ENCODE data around the gene PDIA5. TPM values are rescaled to one million over a fixed set of nuclear protein-coding genes. Genes with fewer than 3 reads are reported as not detected.

PDIA5 gene
- total RNA-seq, 2 donors from 2014 or later, result 8.0 to 9.0 TPM

DNA sequence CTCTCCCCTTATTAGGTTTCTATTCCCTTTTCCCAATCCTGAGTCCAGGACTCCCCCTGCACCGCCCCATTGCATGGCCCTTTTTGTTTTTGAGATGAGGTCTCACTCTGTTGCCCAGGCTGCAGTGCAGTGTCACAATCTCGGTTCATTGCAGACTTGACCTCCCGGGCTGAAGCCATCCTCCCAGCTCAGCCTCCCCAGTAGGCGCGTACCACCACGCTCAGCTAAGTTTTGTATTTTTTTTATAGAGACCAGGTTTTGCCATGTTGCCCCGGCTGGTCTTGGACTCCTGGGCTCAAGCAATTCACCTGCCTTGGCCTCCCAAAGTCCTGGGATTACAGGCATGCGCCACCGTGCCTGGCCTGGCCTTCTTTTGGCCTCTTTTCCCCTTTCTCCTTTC, 29.3 kb downstream of the PDIA5 start:
- no peaks in the 10 kb centered on the region for H3K9me3 ChIP-seq
- no peak for DNase-seq (ENCODE audit: low spot score)
- H3K27me3 ChIP-seq, result no peaks in the 10 kb centered on the region
- peaks cover 0 to 45% of the 10 kb centered on the region in 2 donors for H3K4me1 ChIP-seq
- H3K36me3 ChIP-seq, result peaks cover 25% of the 10 kb centered on the region
- peak overlapping the region in 1 of 2 donors; percentile 42 for H3K27ac ChIP-seq
- TF ChIP-seq CTCF (IDR thresholded peaks at IDR 0.05), result no peak
- H3K4me3 ChIP-seq, result no peak overlapping the region

DNA sequence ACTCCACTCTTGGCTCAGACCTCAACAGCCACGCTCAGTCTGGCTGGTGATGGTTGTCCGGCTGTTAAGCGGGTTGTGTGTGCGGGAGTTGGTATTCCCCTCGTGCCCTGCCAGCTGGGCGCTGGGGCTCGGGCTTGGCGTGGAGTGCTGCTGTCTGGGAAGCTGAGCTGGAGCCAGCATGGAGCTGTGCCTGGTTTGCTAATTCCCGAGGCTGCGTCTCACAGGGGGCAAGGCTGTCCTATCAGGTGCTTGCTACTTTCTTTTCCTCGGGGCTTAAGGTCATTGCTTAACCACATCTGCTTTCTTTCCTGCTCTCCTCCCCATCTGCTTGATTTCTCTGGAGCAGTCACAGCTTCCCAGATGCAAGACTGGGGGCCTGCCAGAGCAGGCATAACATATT, 29.9 kb downstream of the PDIA5 start:
- Histone ChIP-seq H3K27me3 (no peaks in the 10 kb centered on the region), H3K4me3 (no peak overlapping the region), H3K9me3 (no peaks in the 10 kb centered on the region), H3K4me1 (peaks cover 0 to 45% of the 10 kb centered on the region in 2 donors), H3K27ac (peak overlapping the region; percentile 36 to 42), H3K36me3 (peaks cover 24% of the 10 kb centered on the region)
- no peak for TF ChIP-seq CTCF (IDR thresholded peaks at IDR 0.05)
- peak; percentile 65 for DNase-seq (ENCODE audit: low spot score)

GRCh38 chr3:123098426-123099330, 31.9 kb downstream of the PDIA5 start:
- Histone ChIP-seq H3K4me3 (no peak overlapping the region), H3K36me3 (peaks cover 23% of the 10 kb centered on the region), H3K9me3 (no peaks in the 10 kb centered on the region), H3K27ac (no peak overlapping the region), H3K27me3 (no peaks in the 10 kb centered on the region), H3K4me1 (peaks cover 0 to 45% of the 10 kb centered on the region in 2 donors)
- TF ChIP-seq CTCF (IDR thresholded peaks at IDR 0.05), result no peak
- no peak for DNase-seq (ENCODE audit: low spot score)

GRCh38 chr3:123099331-123100192, 32.7 kb downstream of the PDIA5 start:
- DNase-seq (ENCODE audit: low spot score), result no peak

More at GRCh38 chr3:123099331-123100192, 32.7 kb downstream of the PDIA5 start:
- Histone ChIP-seq H3K4me1 (peaks cover 0 to 46% of the 10 kb centered on the region in 2 donors), H3K4me3 (no peak overlapping the region), H3K9me3 (no peaks in the 10 kb centered on the region), H3K27me3 (no peaks in the 10 kb centered on the region), H3K36me3 (peaks cover 24% of the 10 kb centered on the region), H3K27ac (no peak overlapping the region)
- no peak for TF ChIP-seq CTCF (IDR thresholded peaks at IDR 0.05)

Data from right atrium auricular region (tissue), 2 donors.